GM12878 (cell line): ENCODE measurements around the gene SSR2. TPM values are rescaled to one million over a fixed set of nuclear protein-coding genes. Genes with fewer than 3 reads are reported as not detected.

Experiments
- ATAC-seq: fragments of 200-7000 bp; cut with Tn5 transposase; 3 replicates; pipeline ENCODE4 v1.9.1; 2020; ENCODE audit warnings: mild to moderate bottlenecking, moderate library complexity
- BruUV-seq: library from RNA; stranded (reverse); fragments of 400-500 nt; replicated peaks from 2 replicates; lab custom pipeline; 2021; lab: Mats Ljungman, UMichigan
- CTCF ChIA-PET: fragments of 300-600 bp; sonication (Branson Sonifier 250); formaldehyde crosslinking; extraction: SDS; loops from one replicate; lab custom pipeline; 2021; ENCODE audit warnings: inconsistent platforms; lab: Yijun Ruan, JAX
- POLR2A ChIA-PET: fragments of 350-600 bp; formaldehyde crosslinking; extraction: SDS; loops from one replicate; lab custom pipeline; 2021; ENCODE audit warnings: inconsistent platforms; lab: Charles Lee
- RAD21 ChIA-PET: fragments of 300-600 bp; sonication (Branson Sonifier 250); formaldehyde crosslinking; loops from one replicate; lab custom pipeline; 2023; ENCODE audit warnings: antibody characterized with exemption; ENCODE audit not compliant: unreplicated experiment; lab: Charles Lee
- SMC1A ChIA-PET: fragments of 300-600 bp; sonication (Branson Sonifier 250); formaldehyde crosslinking; loops from one replicate; lab custom pipeline; 2023; ENCODE audit not compliant: unreplicated experiment, uncharacterized antibody; lab: Charles Lee
- DNase-seq: peaks from one replicate; pipeline ENCODE4 v3.0.0-alpha.2; 2011; ENCODE audit warnings: low read depth, low spot score
- FAIRE-seq: peaks from 3 replicates; lab custom pipeline; 2011; peaks lifted over from hg19 to GRCh38; lab: Jason Lieb, UNC
- H2AFZ ChIP-seq: 2 replicates; pipeline ENCODE4 v1.6.0; 2011; ENCODE audit warnings: low read depth, low read length, control low read depth; ENCODE audit not compliant: control insufficient read depth
- H3K27ac ChIP-seq: 2 replicates; pipeline ENCODE4 v1.5.1; 2011; ENCODE audit warnings: control low read depth; ENCODE audit not compliant: control insufficient read depth, insufficient read depth
- H3K27me3 ChIP-seq, 2 experiments: replicated peaks in 1 of 2; 2 replicates each; pipeline versions ENCODE4 v1.6.0 to v1.6.1; 2011; ENCODE audit warnings: low read length in 1 of 2; ENCODE audit not compliant: control insufficient read depth in 2 of 2, insufficient read depth in 2 of 2
- H3K36me3 ChIP-seq, 2 experiments: 2 replicates each; pipeline ENCODE4 v1.5.1; 2011; ENCODE audit warnings: low read length in 1 of 2; ENCODE audit not compliant: control insufficient read depth in 2 of 2, insufficient read depth in 2 of 2
- H3K4me1 ChIP-seq: 2 replicates; pipeline ENCODE4 v1.6.1; 2011; ENCODE audit warnings: mild to moderate bottlenecking, low read length, moderate library complexity, mixed read lengths; ENCODE audit not compliant: control insufficient read depth, insufficient read depth
- H3K4me2 ChIP-seq: 2 replicates; pipeline ENCODE4 v1.6.0; 2011; ENCODE audit warnings: control low read depth; ENCODE audit not compliant: control insufficient read depth, insufficient read depth
- H3K4me3 ChIP-seq: fragments of 200-600 bp; sonication (generic); 2 replicates; pipeline ENCODE4 v1.5.1; 2016
- H3K79me2 ChIP-seq: 2 replicates; pipeline ENCODE4 v1.6.0; 2011; ENCODE audit warnings: low read length; ENCODE audit not compliant: control insufficient read depth, insufficient read depth
- H3K9ac ChIP-seq: 2 replicates; pipeline ENCODE4 v1.8.0; 2011; ENCODE audit warnings: low read length, control low read depth, mixed read lengths; ENCODE audit not compliant: control insufficient read depth, insufficient read depth
- H3K9me3 ChIP-seq: replicated peaks from 3 replicates; pipeline ENCODE4 v1.5.1; 2011; ENCODE audit warnings: mild to moderate bottlenecking, low read length; ENCODE audit not compliant: control insufficient read depth, insufficient read depth
- H4K20me1 ChIP-seq: 2 replicates; pipeline ENCODE4 v1.6.0; 2011; ENCODE audit not compliant: control insufficient read depth, insufficient read depth
- BRCA1 ChIP-seq: IDR thresholded peaks from 2 replicates; pipeline ENCODE4 v1.6.1; 2011; ENCODE audit warnings: low read depth, low read length, improper control_type of control experiment
- CBFB ChIP-seq: IDR thresholded peaks from 2 replicates; pipeline ENCODE4 v1.6.1; 2016; ENCODE audit warnings: antibody characterized with exemption, low read depth
- CEBPB ChIP-seq, 2 experiments: fragments of 150-350 bp in 1 of 2; IDR thresholded peaks; 2 replicates each; pipeline ENCODE4 v1.6.1; 2012 to 2014; ENCODE audit warnings: low read depth in 2 of 2, low read length in 2 of 2, borderline replicate concordance in 1 of 2, inconsistent platforms in 1 of 2
- ETV6 ChIP-seq, 2 experiments: fragments of 450-650 bp in 1 of 2; IDR thresholded peaks in 1 of 2; conservative IDR thresholded peaks in 1 of 2; 2 replicates each; pipeline ENCODE4 v1.6.1; 2014; ENCODE audit warnings: antibody characterized with exemption in 1 of 2, borderline replicate concordance in 1 of 2, low read depth in 1 of 2, mild to moderate bottlenecking in 1 of 2, moderate library complexity in 1 of 2
- FOXK2 ChIP-seq: fragments of 450-650 bp; IDR thresholded peaks from 2 replicates; pipeline ENCODE4 v1.6.1; 2017; ENCODE audit warnings: mild to moderate bottlenecking, moderate library complexity
- KAT2A ChIP-seq: conservative IDR thresholded peaks from 2 replicates; pipeline ENCODE4 v1.6.1; 2011; ENCODE audit warnings: low read depth, low read length; ENCODE audit not compliant: control insufficient read depth
- MTA3 ChIP-seq: IDR thresholded peaks from 2 replicates; pipeline ENCODE4 v1.6.1; 2012; ENCODE audit warnings: low read length, inconsistent platforms, borderline replicate concordance
- PML ChIP-seq: IDR thresholded peaks from 2 replicates; pipeline ENCODE4 v1.6.1; 2012; ENCODE audit warnings: low read length, inconsistent platforms
- RUNX3 ChIP-seq: IDR thresholded peaks from 2 replicates; pipeline ENCODE4 v1.6.1; 2012; ENCODE audit warnings: low read length, inconsistent platforms
- ZNF274 ChIP-seq: IDR thresholded peaks from one replicate; pipeline ENCODE4 v1.8.0; 2011; ENCODE audit not compliant: insufficient read length, insufficient read depth
- ZNF384 ChIP-seq: IDR thresholded peaks from 2 replicates; pipeline ENCODE4 v1.6.1; 2012; ENCODE audit warnings: low read depth, mild to moderate bottlenecking, low read length, improper control_type of control experiment, borderline replicate concordance
- ZNF687 ChIP-seq: fragments of 450-650 bp; IDR thresholded peaks from 2 replicates; pipeline ENCODE4 v1.6.1; 2017; ENCODE audit warnings: mild to moderate bottlenecking, moderate library complexity
- WGBS: methylation state at CpG from one replicate; pipeline ENCODE4 v1.1.6; 2016; ENCODE audit warnings: low lambda C conversion rate; ENCODE audit not compliant: insufficient replicate concordance, insufficient coverage; ENCODE audit errors: missing lambda C conversion rate; 5-methylcytosine and 5-hydroxymethylcytosine counted together
- in situ Hi-C: fragments of 300-500 bp; cut with MboI; formaldehyde crosslinking; loops from 9 replicates; pipeline ENCODE4 v1.14.3; 2018; ENCODE audit warnings: mixed read lengths
- intact Hi-C: fragments of 100-400 bp; cut with micrococcal nuclease; formaldehyde crosslinking; loops from one replicate; pipeline ENCODE4 v1.14.2; 2022; ENCODE audit not compliant: unreplicated experiment
- polyA plus RNA-seq, 11 experiments: library from polyadenylated mRNA; depleted of rRNA in 4 of 11; unstranded in 6 of 11; stranded (reverse) in 5 of 11; fragments of >200 nt; fragmentation: Nextera tagmentation in 4 of 11; fragmentation: Illumina TruSeq in 1 of 11; extraction: Ambion mirVana in 4 of 11; extraction: Trizol in 1 of 11; gene quantifications; 1 replicate in 1 of 11; 2 replicates in 10 of 11; pipeline versions ENCODE4 v1.2.1 to v1.2.3, GENCODE V29; 2011 to 2016; ENCODE audit warnings: inconsistent platforms in 2 of 11, missing spikeins in 2 of 11, low read depth in 1 of 11
- total RNA-seq, 4 experiments: library from RNA; depleted of rRNA in 3 of 4; stranded (reverse); fragments of >200 nt in 3 of 4; fragmentation: Illumina TruSeq in 1 of 4; extraction: Trizol in 1 of 4; gene quantifications; 2 replicates each; pipeline versions ENCODE4 v1.2.1 to v1.2.3, GENCODE V29; 2013 to 2021
- TF ChIP-seq, protein P1 (sequence below): fragments of 450-650 bp; IDR thresholded peaks from 2 replicates; pipeline ENCODE4 v1.6.1; 2016; ENCODE audit warnings: mild to moderate bottlenecking, moderate library complexity, borderline replicate concordance
- TF ChIP-seq, protein P2 (sequence below): fragments of 450-650 bp; conservative IDR thresholded peaks from 2 replicates; pipeline ENCODE4 v1.6.1; 2017; ENCODE audit warnings: mild to moderate bottlenecking, moderate library complexity

Gene SSR2
- total and polyA plus RNA-seq, 10 of the 15 experiments (the other 5 are each of a cell fraction or from before 2014, with no cell fraction given), result 207 to 553 (median 315) TPM

GRCh38 chr1:155964193-155964592, 56.6 kb downstream of the SSR2 start:
- Histone ChIP-seq H3K79me2 (peaks cover 25% of the 10 kb centered on the region), H3K27ac (no peak overlapping the region), H2AFZ (no peak overlapping the region), H3K9me3 (no peaks in the 10 kb centered on the region), H4K20me1 (peaks cover 8% of the 10 kb centered on the region), H3K9ac (no peak overlapping the region), H3K4me2 (no peak overlapping the region), H3K36me3 (peaks cover 53 to 65% of the 10 kb centered on the region in 2 experiments), H3K4me1 (peaks cover 55% of the 10 kb centered on the region), H3K4me3 (no peak overlapping the region), H3K27me3 (no peaks in the 10 kb centered on the region)
- ATAC-seq (no peak), DNase-seq (no peak), FAIRE-seq (no peak)
- no TSS peak for BruUV-seq
- ChIA-PET SMC1A (interaction anchor here (9.7 kb wide), 1 partner anchor 13 kb away, joined by 152 read pairs; the partner anchor contains the start of gene ARHGEF2), RAD21 (interaction anchor here (0.6 kb wide), 1 partner anchor 29 kb away, joined by 3 read pairs; no protein-coding TSS in a partner anchor), POLR2A (interaction anchor here (8.4 kb wide), 1 partner anchor 15 kb away, joined by 180 read pairs; the partner anchor contains the start of gene ARHGEF2), CTCF (interaction anchor here (0.7 kb wide), 1 partner anchor 20 kb away, joined by 3 read pairs; no protein-coding TSS in a partner anchor)
- in situ Hi-C loops (no loop called here), intact Hi-C loops (no loop called here)
- WGBS, result 83% methylated on average over 7 of the region's 7 CpGs
- TF ChIP-seq KAT2A, result no peak
- TF ChIP-seq FOXK2, result no peak
- TF ChIP-seq PML, result no peak
- no peak for TF ChIP-seq ETV6 (conservative IDR thresholded peaks at IDR 0.05 in 1 of 2, IDR thresholded peaks at IDR 0.05 in 1 of 2; ENCODE audit: borderline replicate concordance in 1 of 2, low read depth in 1 of 2)
- no peak for TF ChIP-seq BRCA1
- no peak for TF ChIP-seq ZNF687
- no peak for TF ChIP-seq CEBPB (IDR thresholded peaks at IDR 0.05; ENCODE audit: borderline replicate concordance in 1 of 2, low read depth in 2 of 2, low read length in 2 of 2)
- TF ChIP-seq RUNX3, result no peak
- no peak for TF ChIP-seq ZNF384
- no peak for TF ChIP-seq CBFB
- no peak for TF ChIP-seq MTA3
- TF ChIP-seq ZNF274, result no peak
- TF ChIP-seq, protein P1, sequence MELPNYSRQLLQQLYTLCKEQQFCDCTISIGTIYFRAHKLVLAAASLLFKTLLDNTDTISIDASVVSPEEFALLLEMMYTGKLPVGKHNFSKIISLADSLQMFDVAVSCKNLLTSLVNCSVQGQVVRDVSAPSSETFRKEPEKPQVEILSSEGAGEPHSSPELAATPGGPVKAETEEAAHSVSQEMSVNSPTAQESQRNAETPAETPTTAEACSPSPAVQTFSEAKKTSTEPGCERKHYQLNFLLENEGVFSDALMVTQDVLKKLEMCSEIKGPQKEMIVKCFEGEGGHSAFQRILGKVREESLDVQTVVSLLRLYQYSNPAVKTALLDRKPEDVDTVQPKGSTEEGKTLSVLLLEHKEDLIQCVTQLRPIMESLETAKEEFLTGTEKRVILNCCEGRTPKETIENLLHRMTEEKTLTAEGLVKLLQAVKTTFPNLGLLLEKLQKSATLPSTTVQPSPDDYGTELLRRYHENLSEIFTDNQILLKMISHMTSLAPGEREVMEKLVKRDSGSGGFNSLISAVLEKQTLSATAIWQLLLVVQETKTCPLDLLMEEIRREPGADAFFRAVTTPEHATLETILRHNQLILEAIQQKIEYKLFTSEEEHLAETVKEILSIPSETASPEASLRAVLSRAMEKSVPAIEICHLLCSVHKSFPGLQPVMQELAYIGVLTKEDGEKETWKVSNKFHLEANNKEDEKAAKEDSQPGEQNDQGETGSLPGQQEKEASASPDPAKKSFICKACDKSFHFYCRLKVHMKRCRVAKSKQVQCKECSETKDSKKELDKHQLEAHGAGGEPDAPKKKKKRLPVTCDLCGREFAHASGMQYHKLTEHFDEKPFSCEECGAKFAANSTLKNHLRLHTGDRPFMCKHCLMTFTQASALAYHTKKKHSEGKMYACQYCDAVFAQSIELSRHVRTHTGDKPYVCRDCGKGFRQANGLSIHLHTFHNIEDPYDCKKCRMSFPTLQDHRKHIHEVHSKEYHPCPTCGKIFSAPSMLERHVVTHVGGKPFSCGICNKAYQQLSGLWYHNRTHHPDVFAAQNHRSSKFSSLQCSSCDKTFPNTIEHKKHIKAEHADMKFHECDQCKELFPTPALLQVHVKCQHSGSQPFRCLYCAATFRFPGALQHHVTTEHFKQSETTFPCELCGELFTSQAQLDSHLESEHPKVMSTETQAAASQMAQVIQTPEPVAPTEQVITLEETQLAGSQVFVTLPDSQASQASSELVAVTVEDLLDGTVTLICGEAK, result no peak
- TF ChIP-seq, protein P2, sequence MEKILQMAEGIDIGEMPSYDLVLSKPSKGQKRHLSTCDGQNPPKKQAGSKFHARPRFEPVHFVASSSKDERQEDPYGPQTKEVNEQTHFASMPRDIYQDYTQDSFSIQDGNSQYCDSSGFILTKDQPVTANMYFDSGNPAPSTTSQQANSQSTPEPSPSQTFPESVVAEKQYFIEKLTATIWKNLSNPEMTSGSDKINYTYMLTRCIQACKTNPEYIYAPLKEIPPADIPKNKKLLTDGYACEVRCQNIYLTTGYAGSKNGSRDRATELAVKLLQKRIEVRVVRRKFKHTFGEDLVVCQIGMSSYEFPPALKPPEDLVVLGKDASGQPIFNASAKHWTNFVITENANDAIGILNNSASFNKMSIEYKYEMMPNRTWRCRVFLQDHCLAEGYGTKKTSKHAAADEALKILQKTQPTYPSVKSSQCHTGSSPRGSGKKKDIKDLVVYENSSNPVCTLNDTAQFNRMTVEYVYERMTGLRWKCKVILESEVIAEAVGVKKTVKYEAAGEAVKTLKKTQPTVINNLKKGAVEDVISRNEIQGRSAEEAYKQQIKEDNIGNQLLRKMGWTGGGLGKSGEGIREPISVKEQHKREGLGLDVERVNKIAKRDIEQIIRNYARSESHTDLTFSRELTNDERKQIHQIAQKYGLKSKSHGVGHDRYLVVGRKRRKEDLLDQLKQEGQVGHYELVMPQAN, result no peak
